Type B pancreatic cell (in vitro differentiated cells): ENCODE results near the gene PIK3C3. TPM values are rescaled to one million over a fixed set of nuclear protein-coding genes. Genes with fewer than 3 reads are reported as not detected.

Source experiments
- DNase-seq: peaks from one replicate; pipeline ENCODE4 v3.0.0; 2021; ENCODE audit warnings: mixed read lengths; ENCODE audit not compliant: unreplicated experiment; ENCODE audit errors: extremely low spot score
- H3K27ac Mint-ChIP-seq: 2 replicates; pipeline ENCODE4 v1.8.0; 2021; ENCODE audit warnings: mild to moderate bottlenecking, mixed read lengths
- H3K27me3 Mint-ChIP-seq: 2 replicates; pipeline ENCODE4 v1.8.0; 2021; ENCODE audit warnings: mixed read lengths
- H3K36me3 Mint-ChIP-seq: 2 replicates; pipeline ENCODE4 v1.8.0; 2021; ENCODE audit warnings: mixed read lengths
- H3K4me1 Mint-ChIP-seq: one replicate; pipeline ENCODE4 v1.8.0; 2021; ENCODE audit warnings: mixed read lengths; ENCODE audit not compliant: unreplicated experiment
- H3K4me3 Mint-ChIP-seq: 2 replicates; pipeline ENCODE4 v1.8.0; 2021; ENCODE audit warnings: mild to moderate bottlenecking, mixed read lengths
- H3K9me3 Mint-ChIP-seq: 2 replicates; pipeline ENCODE4 v1.8.0; 2021; ENCODE audit warnings: mixed read lengths
- CTCF ChIP-seq: fragments of 200-600 bp; sonication (generic); conservative IDR thresholded peaks from 2 replicates; pipeline ENCODE4 v1.5.0; 2021; ENCODE audit warnings: antibody characterized with exemption, mild to moderate bottlenecking
- total RNA-seq: library from RNA; stranded (reverse); gene quantifications from 2 replicates; pipeline ENCODE4 v1.2.1, GENCODE V29; 2021; ENCODE audit warnings: low replicate concordance

Gene PIK3C3
- total RNA-seq, 1 donor from 2014 or later, result 58.6 TPM

GRCh38 chr18:42094875-42095274 lies 139.8 kb downstream of the PIK3C3 start:
- TF ChIP-seq CTCF, result no peak
- Mint-ChIP-seq H3K4me3 (no peak overlapping the region), H3K4me1 (no peaks in the 10 kb centered on the region), H3K36me3 (no peaks in the 10 kb centered on the region), H3K27me3 (no peaks in the 10 kb centered on the region), H3K27ac (no peak overlapping the region), H3K9me3 (no peaks in the 10 kb centered on the region)
- no peak for DNase-seq

GRCh38 chr18:42095732-42096377 lies 140.8 kb downstream of the PIK3C3 start:
- Mint-ChIP-seq H3K9me3 (no peaks in the 10 kb centered on the region), H3K4me3 (no peak overlapping the region), H3K4me1 (no peaks in the 10 kb centered on the region), H3K27me3 (no peaks in the 10 kb centered on the region), H3K27ac (no peak overlapping the region), H3K36me3 (no peaks in the 10 kb centered on the region)
- no peak for TF ChIP-seq CTCF
- DNase-seq, result no peak

GRCh38 chr18:42100248-42100647 lies 145.2 kb downstream of the PIK3C3 start:
- no peak for DNase-seq
- Mint-ChIP-seq H3K36me3 (no peaks in the 10 kb centered on the region), H3K9me3 (no peaks in the 10 kb centered on the region), H3K4me1 (no peaks in the 10 kb centered on the region), H3K4me3 (no peak overlapping the region), H3K27ac (no peak overlapping the region), H3K27me3 (no peaks in the 10 kb centered on the region)
- no peak for TF ChIP-seq CTCF

- Mint-ChIP-seq H3K27me3 (no peaks in the 10 kb centered on the region), H3K4me1 (no peaks in the 10 kb centered on the region), H3K9me3 (no peaks in the 10 kb centered on the region), H3K27ac (no peak overlapping the region), H3K36me3 (no peaks in the 10 kb centered on the region), H3K4me3 (no peak overlapping the region)
- TF ChIP-seq CTCF, result no peak
- DNase-seq, result no peak
Measured at GRCh38 chr18:42100911-42101310, 145.9 kb downstream of the PIK3C3 start.

- no peak for TF ChIP-seq CTCF
- H3K36me3 Mint-ChIP-seq, result no peaks in the 10 kb centered on the region
- no peak for DNase-seq
- no peaks in the 10 kb centered on the region for H3K27me3 Mint-ChIP-seq
- no peak overlapping the region for H3K27ac Mint-ChIP-seq
- no peak overlapping the region for H3K4me3 Mint-ChIP-seq
- H3K4me1 Mint-ChIP-seq, result peaks cover 4% of the 10 kb centered on the region
- no peaks in the 10 kb centered on the region for H3K9me3 Mint-ChIP-seq
Measured at GRCh38 chr18:42105394-42105793, 150.4 kb downstream of the PIK3C3 start.

- no peak for TF ChIP-seq CTCF
- no peaks in the 10 kb centered on the region for H3K9me3 Mint-ChIP-seq
- H3K4me3 Mint-ChIP-seq, result no peak overlapping the region
- H3K4me1 Mint-ChIP-seq, result peaks cover 4% of the 10 kb centered on the region
- H3K36me3 Mint-ChIP-seq, result no peaks in the 10 kb centered on the region
- H3K27me3 Mint-ChIP-seq, result no peaks in the 10 kb centered on the region
- DNase-seq, result no peak
- no peak overlapping the region for H3K27ac Mint-ChIP-seq
Measured at GRCh38 chr18:42106784-42107183, 151.8 kb downstream of the PIK3C3 start.
